ENCODE measurements around the gene FBXL22.
A peak's percentile ranks its signal among the peaks of the same experiment; 100 is the strongest.
"Not testable (repeated sequence)": the region's sequence is repeated elsewhere in the genome, so short reads cannot be mapped to it uniquely, and the experiment has no call there.

The FBXL22 gene

GRCh38 chr15:63612300-63612699 is 15.1 kb downstream of the FBXL22 start:
- no peak for DNase-seq (ENCODE audit: low read depth)

- DNase-seq (ENCODE audit: low read depth) = no peak
These were observed 18.7 kb downstream of the FBXL22 start for GRCh38 chr15:63615935-63616334.

DNA sequence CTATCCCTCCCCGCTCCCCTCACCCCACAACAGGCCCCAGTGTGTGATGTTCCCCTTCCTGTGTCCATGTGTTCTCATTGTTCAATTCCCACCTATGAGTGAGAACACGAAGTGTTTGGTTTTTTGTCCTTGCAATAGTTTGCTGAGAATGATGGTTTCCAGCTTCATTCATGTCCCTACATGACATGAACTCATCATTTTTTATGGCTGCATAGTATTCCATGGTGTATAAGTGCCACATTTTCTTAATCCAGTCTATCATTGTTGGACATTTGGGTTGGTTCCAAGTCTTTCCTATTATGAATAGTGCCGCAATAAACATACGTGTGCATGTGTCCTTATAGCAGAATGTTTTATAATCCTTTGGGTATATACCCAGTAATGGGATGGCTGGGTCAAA is 20.0 kb downstream of the FBXL22 start:
- not testable (repeated sequence) for DNase-seq (ENCODE audit: low read depth)

- DNase-seq (ENCODE audit: low read depth) = not testable (repeated sequence)
These were observed 20.4 kb downstream of the FBXL22 start for GRCh38 chr15:63617627-63618026.

DNA sequence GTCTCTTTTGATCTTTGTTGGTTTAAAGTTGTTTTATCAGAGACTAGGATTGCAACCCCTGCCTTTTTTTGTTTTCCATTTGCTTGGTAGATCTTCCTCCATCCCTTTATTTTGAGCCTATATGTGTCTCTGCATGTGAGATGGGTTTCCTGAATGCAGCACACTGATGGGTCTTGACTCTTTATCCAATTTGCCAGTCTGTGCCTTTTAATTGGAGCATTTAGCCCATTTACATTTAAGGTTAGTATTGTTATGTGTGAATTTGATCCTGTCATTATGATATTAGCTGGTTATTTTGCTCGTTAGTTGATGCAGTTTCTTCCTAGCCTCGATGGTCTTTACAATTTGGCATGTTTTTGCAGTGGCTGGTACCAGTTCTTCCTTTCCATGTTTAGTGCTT is 23.6 kb downstream of the FBXL22 start:
- DNase-seq (ENCODE audit: low read depth) = not testable (repeated sequence)

GRCh38 chr15:63623232-63623969 is 26.2 kb downstream of the FBXL22 start:
- no peak for DNase-seq (ENCODE audit: low read depth)

GRCh38 chr15:63626955-63627354 is 29.8 kb downstream of the FBXL22 start:
- no peak for DNase-seq (ENCODE audit: low read depth)

DNA sequence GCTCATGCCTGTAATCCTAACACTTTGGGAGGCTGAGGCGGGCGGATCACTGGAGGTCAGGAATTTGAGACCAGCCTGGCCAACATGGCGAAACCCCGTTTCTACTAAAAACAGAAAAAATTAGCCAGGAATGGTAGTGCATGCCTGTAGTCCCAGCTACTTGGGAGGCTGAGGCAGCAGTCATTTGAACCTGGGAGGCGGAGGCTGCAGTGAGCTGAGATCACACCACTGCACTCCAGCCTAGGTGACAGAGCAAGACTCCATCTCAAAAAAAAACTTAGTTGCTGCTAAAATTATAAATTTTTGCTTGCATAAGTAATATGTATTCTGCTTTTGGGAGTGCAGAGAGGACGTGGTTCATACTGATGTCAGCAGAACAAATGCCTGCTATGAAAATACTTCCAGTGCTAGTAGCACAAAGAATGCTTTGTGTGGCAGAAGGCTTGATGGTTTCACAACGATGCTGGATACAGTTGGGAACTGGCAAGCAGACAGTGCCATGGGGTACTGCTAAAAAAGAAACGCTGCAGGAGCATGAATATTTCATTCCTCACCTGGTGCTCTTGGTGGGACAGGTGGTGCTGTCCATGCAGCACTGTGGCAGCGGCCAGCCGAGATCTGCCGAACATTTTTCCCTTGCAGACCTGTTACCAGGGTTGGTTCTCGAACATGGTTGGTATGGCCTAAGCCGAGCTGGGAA is 31.1 kb downstream of the FBXL22 start:
- no peak for DNase-seq (ENCODE audit: low read depth)

- DNase-seq (ENCODE audit: low read depth) = peak; percentile 59
These were observed 33.0 kb downstream of the FBXL22 start for GRCh38 chr15:63630036-63630751.

- no peak for DNase-seq (ENCODE audit: low read depth)
These were observed 36.1 kb downstream of the FBXL22 start for GRCh38 chr15:63633312-63633711.

DNA sequence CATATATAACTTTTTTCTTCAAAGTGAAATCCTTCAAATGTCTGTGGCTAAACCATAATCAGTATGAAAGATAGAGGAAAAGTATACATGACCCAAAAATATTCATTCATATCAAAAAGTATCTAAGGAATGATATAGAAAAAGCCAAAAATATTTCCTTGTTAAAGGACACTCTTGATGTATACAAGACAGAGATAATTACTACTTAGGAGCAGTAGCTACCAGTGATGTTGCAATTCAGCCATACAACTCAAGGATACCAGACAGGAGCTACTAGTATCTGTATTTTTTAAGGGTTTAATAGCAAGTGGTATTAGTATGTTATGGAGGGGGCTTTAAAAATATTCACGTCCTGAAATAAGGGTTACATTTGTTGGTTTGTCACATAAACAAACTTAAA is 37.0 kb downstream of the FBXL22 start:
- peak; percentile 56 for DNase-seq (ENCODE audit: low read depth)

GRCh38 chr15:63636518-63637061 is 39.4 kb downstream of the FBXL22 start:
- no peak for DNase-seq (ENCODE audit: low read depth)

- no peak for DNase-seq (ENCODE audit: low read depth)
These were observed 41.7 kb downstream of the FBXL22 start for GRCh38 chr15:63638839-63639238.

DNA sequence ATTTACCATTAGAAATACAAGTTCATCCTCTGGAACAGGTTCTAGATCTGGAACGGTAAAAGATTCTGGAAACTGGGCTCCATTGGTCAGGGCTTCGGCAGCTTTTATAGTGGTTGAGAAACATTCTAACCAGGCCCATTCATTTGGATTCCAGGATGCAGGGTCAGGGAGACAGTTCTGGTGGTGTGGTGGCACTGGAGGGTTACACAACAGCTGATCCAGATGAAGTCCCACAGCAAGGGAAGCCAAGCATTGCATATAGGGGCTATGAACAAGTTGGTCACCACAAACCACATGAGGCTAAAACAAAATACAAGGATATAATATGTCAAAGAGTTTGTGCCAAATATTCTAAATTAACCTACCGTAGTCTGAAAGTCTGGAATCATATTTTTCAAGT is 43.0 kb downstream of the FBXL22 start:
- DNase-seq (ENCODE audit: low read depth) = peak; percentile 18

Measured in amniotic epithelial cell (primary cell).